Mesenchymal stem cell (in vitro differentiated cells and primary cell): Measurements from ENCODE around the gene RD3L.

Experiments
- DNase-seq: peaks from one replicate; pipeline ENCODE4 v3.0.0-alpha.2; 2013
- H2AFZ ChIP-seq: one replicate; pipeline ENCODE4 v1.6.1; 2013; ENCODE audit warnings: low read depth, mild to moderate bottlenecking, control low read depth, inconsistent platforms, low read length, moderate library complexity
- H2AK5ac ChIP-seq: 2 replicates; pipeline ENCODE4 v1.6.1; 2013; ENCODE audit warnings: low read length, moderate library complexity, mild to moderate bottlenecking, inconsistent platforms; ENCODE audit not compliant: severe bottlenecking
- H2BK120ac ChIP-seq: one replicate; pipeline ENCODE4 v1.6.1; 2013; ENCODE audit warnings: low read depth, mild to moderate bottlenecking, inconsistent platforms, low read length, moderate library complexity
- H2BK12ac ChIP-seq, 2 experiments: one replicate each; pipeline ENCODE4 v1.6.1; 2013; ENCODE audit warnings: inconsistent platforms in 2 of 2, low read length in 2 of 2, mild to moderate bottlenecking in 2 of 2, moderate library complexity in 2 of 2, control low read depth in 1 of 2
- H2BK15ac ChIP-seq: one replicate; pipeline ENCODE4 v1.6.1; 2013; ENCODE audit warnings: mild to moderate bottlenecking, low read depth, inconsistent platforms; ENCODE audit not compliant: poor library complexity, severe bottlenecking
- H2BK5ac ChIP-seq: 2 replicates; pipeline ENCODE4 v1.6.1; 2013; ENCODE audit warnings: low read depth, mild to moderate bottlenecking, low read length, control low read depth, inconsistent platforms; ENCODE audit not compliant: poor library complexity, severe bottlenecking
- H3K14ac ChIP-seq, 2 experiments: one replicate each; pipeline ENCODE4 v1.6.1; 2013; ENCODE audit warnings: inconsistent platforms in 2 of 2, low read length in 2 of 2, control low read depth in 1 of 2, mild to moderate bottlenecking in 1 of 2, moderate library complexity in 1 of 2
- H3K18ac ChIP-seq, 2 experiments: one replicate each; pipeline ENCODE4 v1.6.1; 2013; ENCODE audit warnings: inconsistent platforms in 2 of 2, low read length in 2 of 2, control low read depth in 1 of 2, low read depth in 1 of 2, mild to moderate bottlenecking in 1 of 2
- H3K23ac ChIP-seq, 2 experiments: one replicate each; pipeline ENCODE4 v1.6.1; 2013; ENCODE audit warnings: inconsistent platforms in 2 of 2, low read length in 2 of 2, mild to moderate bottlenecking in 2 of 2, moderate library complexity in 2 of 2, control low read depth in 1 of 2
- H3K27ac ChIP-seq: 2 replicates; pipeline ENCODE4 v1.5.1; 2013; ENCODE audit warnings: mild to moderate bottlenecking, moderate library complexity, low read length, control low read depth, inconsistent platforms; ENCODE audit not compliant: poor library complexity, severe bottlenecking
- H3K27me3 ChIP-seq, 2 experiments: 2 replicates each; pipeline versions ENCODE4 v1.6.1 to v1.7.0; 2013; ENCODE audit warnings: low read length in 2 of 2, mild to moderate bottlenecking in 2 of 2, moderate library complexity in 2 of 2, control low read depth in 1 of 2, inconsistent platforms in 1 of 2; ENCODE audit not compliant: control insufficient read depth in 1 of 2, insufficient read depth in 1 of 2
- H3K36me3 ChIP-seq, 2 experiments: 2 replicates each; pipeline versions ENCODE4 v1.6.1 to v1.7.0; 2013; ENCODE audit warnings: low read length in 2 of 2, control low read depth in 1 of 2, inconsistent platforms in 1 of 2, low read depth in 1 of 2, mild to moderate bottlenecking in 1 of 2; ENCODE audit not compliant: insufficient read depth in 2 of 2, control insufficient read depth in 1 of 2
- H3K4ac ChIP-seq, 2 experiments: one replicate each; pipeline ENCODE4 v1.6.1; 2013; ENCODE audit warnings: inconsistent platforms in 2 of 2, low read length in 2 of 2, mild to moderate bottlenecking in 2 of 2, moderate library complexity in 2 of 2, control low read depth in 1 of 2, low read depth in 1 of 2
- H3K4me1 ChIP-seq: 2 replicates; pipeline ENCODE4 v1.6.1; 2013; ENCODE audit warnings: low read depth, low read length, control low read depth; ENCODE audit not compliant: control insufficient read depth, insufficient read depth
- H3K4me2 ChIP-seq: 2 replicates; pipeline ENCODE4 v1.6.1; 2013; ENCODE audit warnings: low read length, mild to moderate bottlenecking, inconsistent platforms; ENCODE audit not compliant: poor library complexity, severe bottlenecking
- H3K4me3 ChIP-seq, 2 experiments: 2 replicates each; pipeline versions ENCODE4 v1.5.1 to v1.7.0; 2013; ENCODE audit warnings: low read length in 2 of 2, mild to moderate bottlenecking in 2 of 2, control low read depth in 1 of 2, low read depth in 1 of 2; ENCODE audit not compliant: insufficient read depth in 1 of 2
- H3K79me1 ChIP-seq: replicated peaks from 2 replicates; pipeline ENCODE4 v1.6.1; 2013; ENCODE audit warnings: mild to moderate bottlenecking, control low read depth, low read length, inconsistent platforms; ENCODE audit not compliant: poor library complexity, severe bottlenecking
- H3K9ac ChIP-seq: 2 replicates; pipeline ENCODE4 v1.7.0; 2013; ENCODE audit warnings: mild to moderate bottlenecking, low read length, moderate library complexity
- H3K9me3 ChIP-seq: 2 replicates; pipeline ENCODE4 v1.7.0; 2013; ENCODE audit warnings: mild to moderate bottlenecking, low read length; ENCODE audit not compliant: control insufficient read depth
- H4K8ac ChIP-seq: one replicate; pipeline ENCODE4 v1.6.1; 2013; ENCODE audit warnings: inconsistent platforms, mild to moderate bottlenecking, low read length, moderate library complexity
- H4K91ac ChIP-seq: one replicate; pipeline ENCODE4 v1.6.1; 2013; ENCODE audit warnings: mild to moderate bottlenecking, low read length, inconsistent platforms
- WGBS: methylation state at CpG from one replicate; pipeline ENCODE4 v1.1.7; 2013; ENCODE audit warnings: mixed read lengths; 5-methylcytosine and 5-hydroxymethylcytosine counted together

The RD3L gene

GRCh38 chr14:103890821-103891666 lies 51.3 kb downstream of the RD3L start:
- H3K4ac ChIP-seq = no peak overlapping the region
- H2AFZ ChIP-seq = no peak overlapping the region
- H3K18ac ChIP-seq = no peak overlapping the region
- H3K23ac ChIP-seq = no peak overlapping the region
- no peak overlapping the region for H3K9ac ChIP-seq
- H3K27me3 ChIP-seq = peaks cover 5 to 20% of the 10 kb centered on the region in 2 experiments
- H2AK5ac ChIP-seq = no peak overlapping the region
- H3K79me1 ChIP-seq = no peaks in the 10 kb centered on the region
- H2BK15ac ChIP-seq = no peak overlapping the region
- H2BK5ac ChIP-seq = no peak overlapping the region
- WGBS = 88% methylated on average over 17 of the region's 18 CpGs
- no peak overlapping the region for H2BK12ac ChIP-seq
- no peaks in the 10 kb centered on the region for H3K36me3 ChIP-seq
- peaks cover 18% of the 10 kb centered on the region for H3K4me1 ChIP-seq
- H2BK120ac ChIP-seq = no peak overlapping the region
- no peak overlapping the region for H3K14ac ChIP-seq
- no peak overlapping the region for H3K27ac ChIP-seq
- H3K4me3 ChIP-seq = no peak overlapping the region
- no peak overlapping the region for H3K4me2 ChIP-seq
- H4K91ac ChIP-seq = no peak overlapping the region
- H4K8ac ChIP-seq = no peak overlapping the region
- no peak for DNase-seq
- H3K9me3 ChIP-seq = no peaks in the 10 kb centered on the region
